ENCODE results near the gene POU6F1. TPM values are rescaled to one million over a fixed set of nuclear protein-coding genes. Genes with fewer than 3 reads are reported as not detected.
A peak's percentile ranks its signal among the peaks of the same experiment; 100 is the strongest.

The POU6F1 gene
- total RNA-seq, 1 experiment from 2014 or later = 0.26 TPM

DNA sequence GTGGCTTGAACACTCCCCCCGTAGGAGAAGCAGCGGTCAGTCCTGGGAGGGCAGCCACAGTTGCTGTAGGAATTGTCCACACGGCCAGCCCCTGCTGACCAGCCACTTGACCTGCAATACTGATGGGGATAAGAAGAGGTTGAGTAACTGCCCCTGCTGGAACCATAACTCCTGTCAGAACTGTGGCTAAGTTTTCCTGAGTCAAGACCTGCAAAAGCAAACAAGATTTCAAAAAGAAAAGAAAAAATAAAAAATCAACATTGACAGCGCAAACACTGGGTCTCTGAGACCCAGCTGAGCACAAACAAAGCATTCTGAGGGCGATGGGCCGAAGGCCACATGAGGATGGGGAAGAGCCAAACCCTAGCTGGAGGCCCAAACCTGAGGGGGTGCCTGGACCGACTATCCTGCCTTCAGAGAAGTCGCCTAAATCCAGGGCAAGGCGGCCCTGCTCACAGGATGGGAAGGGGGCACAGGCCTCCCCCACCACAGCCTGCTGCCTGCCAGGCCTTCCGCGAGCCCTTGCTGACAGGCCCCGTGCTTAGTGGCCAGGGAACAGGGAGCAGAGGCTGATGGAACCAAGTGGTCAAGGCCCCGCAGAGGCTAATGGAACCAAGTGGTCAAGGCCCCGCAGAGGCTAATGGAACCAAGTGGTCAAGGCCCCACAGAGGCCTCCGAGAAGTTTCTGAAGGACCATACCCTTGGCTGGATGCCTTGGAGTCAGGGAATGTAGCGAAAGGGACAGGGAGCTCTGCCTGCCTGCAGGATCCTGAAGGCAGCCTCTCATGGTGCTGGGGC lies 19.1 kb downstream of the POU6F1 start:
- DNase-seq (ENCODE audit: low read depth) = no peak

DNA sequence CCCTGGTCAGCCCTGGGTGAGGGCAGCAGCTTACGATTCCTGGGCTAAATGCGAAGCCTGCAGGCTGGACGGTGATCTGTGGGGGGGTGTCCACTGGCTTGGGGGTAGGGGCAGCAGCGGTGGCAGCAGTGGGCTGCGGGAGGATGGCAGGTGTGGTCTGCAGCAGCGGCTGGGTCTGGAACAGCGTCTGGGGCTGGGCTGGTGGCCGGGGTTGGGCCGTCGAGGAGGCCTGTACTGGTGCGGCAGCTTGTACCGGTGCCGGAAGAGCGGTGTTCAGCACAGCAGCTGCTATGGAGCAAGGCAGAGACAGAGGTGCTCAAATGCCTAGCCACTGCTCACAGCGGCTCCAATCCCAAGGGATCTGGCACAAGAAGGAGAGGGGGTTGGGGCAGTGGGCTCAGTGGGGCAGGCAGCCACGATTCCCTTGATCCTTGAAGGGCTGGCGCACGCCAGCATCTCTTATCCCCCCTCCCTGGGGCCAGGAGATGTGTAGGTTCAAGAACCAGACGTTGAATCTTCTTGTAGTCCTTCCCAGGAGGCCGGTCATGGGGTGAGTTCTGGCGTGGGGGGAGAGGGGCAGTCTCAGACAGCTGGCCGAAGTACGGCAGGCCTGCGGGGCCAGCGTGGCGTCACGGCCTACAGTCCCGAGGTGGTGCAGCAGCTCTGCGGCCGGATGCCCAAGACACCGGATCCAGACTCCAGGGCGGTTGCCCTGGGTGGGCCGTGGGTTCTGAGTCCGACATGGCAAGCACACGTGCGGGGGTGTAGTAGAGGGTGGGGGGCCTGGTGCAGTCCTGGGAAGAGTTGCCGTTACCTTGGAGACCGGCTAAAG lies 19.9 kb downstream of the POU6F1 start:
- no peak for DNase-seq (ENCODE audit: low read depth)

DNA sequence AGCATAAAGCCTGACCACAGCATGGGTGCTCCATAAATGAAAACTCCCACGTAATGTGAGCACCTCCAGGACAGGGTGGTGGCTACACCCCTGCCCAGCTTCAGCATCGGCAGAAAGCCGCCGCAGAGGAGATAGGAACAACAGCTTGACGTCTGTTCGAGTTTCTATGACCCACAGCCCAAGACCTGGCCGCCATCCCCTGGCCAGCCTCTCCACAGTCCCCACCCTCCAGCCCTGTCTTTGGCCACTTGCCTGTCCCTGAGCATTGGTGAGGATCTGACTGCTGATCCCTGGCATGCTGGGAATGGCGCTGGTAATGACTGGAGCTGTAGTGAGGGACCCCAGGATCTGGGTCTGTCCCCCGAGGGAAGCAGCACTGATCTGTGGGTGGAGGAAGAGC lies 21.3 kb downstream of the POU6F1 start:
- no peak for DNase-seq (ENCODE audit: low read depth)

DNA sequence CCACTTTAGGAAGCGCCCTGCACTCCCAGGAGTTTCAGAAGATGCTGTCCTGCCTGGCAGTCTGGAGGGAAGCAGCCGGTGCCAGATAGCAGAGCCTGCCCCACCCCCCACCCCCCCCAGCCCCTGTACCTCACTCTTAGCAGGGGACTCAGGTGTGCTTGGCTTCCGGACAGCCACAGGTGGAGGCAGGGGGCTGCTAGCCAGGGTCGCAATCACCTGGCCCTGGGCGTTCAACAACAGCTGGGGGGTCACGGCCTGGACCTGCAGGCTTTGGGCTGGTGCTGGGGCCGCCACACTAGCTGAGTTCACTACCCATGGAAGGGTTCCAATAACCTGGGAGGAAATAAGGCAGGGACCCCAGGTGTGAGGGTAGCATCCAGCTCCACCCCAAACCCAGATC lies 22.0 kb downstream of the POU6F1 start:
- DNase-seq (ENCODE audit: low read depth) = no peak

DNA sequence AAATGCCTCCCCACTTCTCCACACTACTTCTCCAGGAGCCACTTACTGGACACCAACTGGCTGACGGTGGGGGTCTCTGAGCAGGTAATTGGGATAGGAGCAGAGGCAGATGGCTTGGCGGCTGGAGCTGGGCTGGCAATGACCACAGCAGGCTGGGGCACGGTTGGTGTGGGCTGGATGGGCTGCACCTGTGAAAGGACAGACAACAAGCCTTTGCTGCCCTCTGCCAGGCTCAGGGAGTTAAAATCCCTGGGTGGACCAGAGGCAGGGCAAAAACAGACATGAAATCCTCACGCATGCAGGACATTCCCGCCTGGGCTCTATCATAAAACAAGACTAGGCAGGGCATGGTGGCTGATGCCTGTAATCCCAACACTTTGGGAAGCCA lies 25.6 kb downstream of the POU6F1 start:
- DNase-seq (ENCODE audit: low read depth) = no peak

DNA sequence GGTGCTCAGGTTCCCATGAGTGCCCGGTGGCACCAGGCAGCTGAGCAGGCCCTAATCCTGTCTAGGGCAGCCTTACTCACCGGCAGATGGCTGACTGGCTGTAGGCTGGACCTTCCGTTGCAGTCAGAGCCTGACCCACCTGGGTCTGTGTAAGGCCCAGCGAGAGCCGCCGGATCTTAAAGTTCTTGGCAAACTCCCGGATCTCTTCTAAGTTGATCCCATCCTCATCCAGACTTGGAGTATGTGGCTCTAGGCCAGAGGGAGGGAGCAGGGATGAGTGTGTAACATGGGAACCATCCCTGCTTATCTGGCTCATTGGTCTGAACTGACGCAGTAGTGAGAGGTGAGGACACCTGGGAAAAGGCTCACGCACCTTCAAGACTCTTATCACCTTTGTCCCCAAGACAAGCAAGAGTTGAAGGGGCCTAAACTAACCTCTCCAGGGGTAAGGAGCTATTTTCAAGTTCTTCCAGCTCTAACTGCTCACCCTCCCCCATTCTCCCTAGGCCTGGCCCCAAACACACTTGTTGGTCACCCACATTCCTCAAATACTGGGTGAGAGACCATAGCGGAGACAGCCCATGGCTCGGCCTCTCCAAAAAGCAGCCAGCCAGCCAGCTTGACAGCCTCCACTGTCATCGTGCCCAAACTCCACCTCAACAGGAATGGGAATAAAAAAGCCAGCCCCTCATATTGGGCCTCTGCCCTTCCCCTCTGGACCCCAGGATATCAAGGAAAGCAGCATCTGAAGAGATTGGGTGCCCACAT lies 26.2 kb downstream of the POU6F1 start:
- no peak for DNase-seq (ENCODE audit: low read depth)

DNA sequence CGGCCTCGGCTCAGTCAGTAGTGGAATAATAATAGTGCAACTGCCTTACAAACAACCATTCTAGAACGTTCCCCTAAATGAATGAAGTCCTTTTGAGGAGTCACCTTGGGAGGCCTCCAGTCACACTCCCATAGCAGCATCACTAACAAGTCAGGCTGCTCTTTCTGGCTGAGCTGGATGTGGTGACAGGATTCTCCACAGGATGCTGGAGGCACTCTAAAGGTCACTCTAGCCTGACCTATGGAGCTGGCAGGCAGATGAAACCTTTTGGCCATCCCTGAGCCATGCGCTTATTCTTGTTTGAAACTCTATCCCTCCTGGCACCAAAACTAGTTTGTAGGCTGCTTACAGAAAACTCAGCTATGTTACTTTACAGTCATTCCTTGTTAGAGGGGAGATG lies 27.0 kb downstream of the POU6F1 start:
- no peak for DNase-seq (ENCODE audit: low read depth)

DNA sequence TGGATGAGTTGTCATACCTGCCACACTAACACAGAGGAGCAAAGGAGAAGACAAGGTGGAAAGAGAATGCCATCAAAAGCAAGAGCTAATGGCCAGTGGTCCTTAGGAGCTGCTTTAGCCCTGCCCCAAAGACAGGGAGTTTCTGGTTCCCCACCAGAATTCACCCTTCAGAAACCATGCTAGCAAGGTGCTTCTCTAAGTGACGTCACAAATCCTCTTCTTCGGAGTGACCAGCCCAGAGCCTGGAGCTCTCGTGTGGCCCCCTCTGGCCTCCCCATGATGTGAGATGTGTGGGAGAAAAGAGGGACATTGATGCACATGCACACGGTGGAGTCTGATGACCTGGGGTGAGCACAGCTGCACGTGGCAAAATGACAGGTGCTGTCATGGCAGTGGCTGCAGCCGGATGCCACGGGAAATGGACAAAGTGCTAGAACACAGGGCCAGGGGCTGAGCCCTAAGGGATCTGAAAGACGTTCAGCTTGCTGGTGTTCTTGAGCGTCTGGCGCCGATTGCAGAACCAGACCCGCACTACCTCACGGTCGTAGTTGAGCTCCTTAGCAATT lies 28.0 kb downstream of the POU6F1 start:
- DNase-seq (ENCODE audit: low read depth) = no peak

DNA sequence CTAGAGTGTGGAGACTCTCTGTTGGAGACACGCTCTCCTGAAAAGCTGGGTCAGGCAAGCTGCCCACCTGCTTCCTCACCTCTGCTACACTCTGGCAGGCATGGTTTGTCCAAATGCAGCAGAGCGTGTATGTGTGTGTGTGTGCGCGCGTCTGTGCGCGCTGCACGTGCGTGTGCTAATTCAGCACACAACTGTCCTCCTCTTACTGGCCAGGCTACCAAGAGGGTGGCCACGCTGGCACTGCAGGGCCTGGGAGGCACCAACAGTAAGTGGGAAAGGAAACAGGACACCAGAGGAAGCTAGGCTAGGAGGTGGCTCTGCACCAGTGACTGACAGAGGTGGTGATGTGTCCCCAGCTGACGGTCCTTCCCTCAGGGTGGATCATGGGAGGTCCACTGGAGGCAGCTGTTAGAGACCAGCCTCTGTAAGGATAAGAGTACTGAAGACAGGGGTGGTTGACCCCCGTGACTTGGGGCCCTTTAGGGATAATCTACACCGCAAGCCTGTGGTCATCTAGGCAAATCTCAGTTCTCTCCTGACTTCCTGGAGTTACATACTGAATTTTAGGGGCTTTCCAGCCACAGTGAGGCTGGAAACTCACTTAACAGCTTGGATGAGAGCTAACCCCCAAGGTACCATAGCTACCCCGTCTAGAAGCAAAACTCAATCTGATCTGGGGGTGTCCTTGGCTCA lies 29.4 kb downstream of the POU6F1 start:
- no peak for DNase-seq (ENCODE audit: low read depth)

DNA sequence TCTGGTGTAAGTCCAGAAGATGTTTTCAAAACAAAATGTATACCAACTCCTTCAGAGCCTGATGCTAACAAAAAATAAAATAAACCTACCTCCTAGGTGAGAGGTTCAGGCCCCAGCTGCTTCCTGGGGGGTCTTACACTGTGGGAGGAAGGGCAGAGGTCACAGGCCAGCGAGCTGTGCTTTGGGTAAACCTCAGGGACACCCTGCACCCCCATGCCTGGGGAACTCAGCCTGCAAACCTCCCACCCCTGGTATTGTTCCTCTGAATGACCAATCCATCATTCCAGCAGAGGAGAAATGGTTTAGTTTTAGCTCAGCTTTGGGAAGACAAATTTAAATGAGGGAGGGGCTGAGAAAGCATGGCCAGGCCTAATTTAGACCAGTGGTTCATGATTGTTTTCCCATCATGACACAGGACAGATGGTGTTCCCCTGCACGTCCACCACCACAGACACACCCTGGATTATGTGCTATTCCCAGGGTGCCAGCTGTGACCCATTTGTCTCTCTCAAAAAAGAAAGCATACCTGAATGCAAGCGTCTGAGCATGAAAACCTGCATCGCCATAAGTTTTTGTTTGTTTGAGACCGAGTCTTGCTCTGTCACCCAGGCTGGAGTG lies 30.4 kb downstream of the POU6F1 start:
- DNase-seq (ENCODE audit: low read depth) = no peak

DNA sequence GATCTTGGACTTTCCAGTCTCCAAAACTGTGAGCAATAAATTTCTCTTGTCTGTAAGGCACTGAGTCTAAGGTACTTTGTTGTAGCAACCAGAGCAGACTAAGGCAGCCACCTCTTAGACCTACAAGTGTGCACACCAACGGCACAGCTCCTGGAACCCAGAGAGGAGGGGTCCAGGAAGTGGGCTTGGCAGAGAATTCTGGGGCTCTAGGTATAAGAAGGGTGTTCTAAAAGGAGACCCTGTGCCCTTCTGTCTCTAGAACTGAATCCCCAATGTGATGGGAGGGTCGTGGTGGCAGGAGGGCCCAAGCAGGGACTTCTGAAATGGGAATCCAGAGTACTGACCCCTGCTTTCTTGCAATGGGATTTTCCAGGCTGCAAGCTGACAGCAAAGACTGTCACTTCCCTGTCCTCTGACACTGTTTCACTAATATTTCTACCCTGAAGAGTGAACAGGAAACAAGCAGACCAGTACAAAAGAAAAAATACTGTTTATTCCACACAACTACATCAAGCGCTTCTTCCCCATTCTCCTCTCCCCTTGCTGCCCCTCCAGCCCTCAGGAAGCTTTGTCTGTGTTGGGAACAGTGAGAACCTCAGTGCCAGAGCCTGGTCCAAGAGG lies 31.3 kb downstream of the POU6F1 start:
- DNase-seq (ENCODE audit: low read depth) = no peak

DNA sequence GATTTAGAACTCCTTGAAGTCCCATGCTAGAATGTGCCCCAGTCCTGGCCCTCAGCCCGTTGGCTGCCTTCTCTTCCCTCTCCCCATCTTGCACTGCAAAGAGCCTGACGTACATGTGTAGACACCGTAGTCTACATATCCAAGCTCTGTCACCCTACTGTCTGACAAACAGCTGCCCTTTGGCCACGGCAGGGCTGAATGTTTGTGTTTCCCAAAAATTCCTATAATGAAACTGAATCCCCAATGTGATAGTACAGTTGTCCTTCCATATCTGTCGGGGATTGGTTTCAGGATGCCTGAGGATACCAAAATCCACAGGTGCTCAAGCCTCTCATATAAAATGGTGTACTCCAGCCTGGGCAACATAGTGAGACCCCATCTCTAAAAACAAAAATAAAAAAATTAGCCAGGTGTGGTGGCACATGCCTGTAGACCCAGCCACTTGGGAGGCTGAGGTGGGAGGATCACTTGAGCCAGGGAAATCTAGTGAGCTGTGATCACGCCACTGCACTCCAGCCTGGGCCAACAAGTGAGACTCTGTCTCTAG lies 32.6 kb downstream of the POU6F1 start:
- DNase-seq (ENCODE audit: low read depth) = no peak

DNA sequence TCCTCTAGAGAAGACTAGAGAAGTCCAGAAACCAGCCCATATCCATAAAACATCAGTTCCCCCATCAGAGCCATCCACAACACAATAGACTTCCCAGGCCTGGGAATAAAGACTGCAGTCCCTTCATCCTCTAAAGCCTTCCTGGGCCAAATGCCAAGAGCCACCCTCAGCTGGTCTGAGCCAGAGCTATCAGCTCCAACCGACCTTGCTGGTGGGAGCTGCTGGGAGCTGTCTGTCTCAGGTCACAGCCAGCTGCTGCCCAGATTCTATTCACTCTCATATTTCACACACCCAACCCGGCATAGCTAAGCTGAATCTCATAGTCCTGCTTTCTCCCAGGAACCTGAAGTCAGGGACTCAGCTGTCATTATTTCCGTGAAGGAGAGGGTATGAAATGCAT lies 34.0 kb downstream of the POU6F1 start:
- peak; percentile 49 for DNase-seq (ENCODE audit: low read depth)

DNA sequence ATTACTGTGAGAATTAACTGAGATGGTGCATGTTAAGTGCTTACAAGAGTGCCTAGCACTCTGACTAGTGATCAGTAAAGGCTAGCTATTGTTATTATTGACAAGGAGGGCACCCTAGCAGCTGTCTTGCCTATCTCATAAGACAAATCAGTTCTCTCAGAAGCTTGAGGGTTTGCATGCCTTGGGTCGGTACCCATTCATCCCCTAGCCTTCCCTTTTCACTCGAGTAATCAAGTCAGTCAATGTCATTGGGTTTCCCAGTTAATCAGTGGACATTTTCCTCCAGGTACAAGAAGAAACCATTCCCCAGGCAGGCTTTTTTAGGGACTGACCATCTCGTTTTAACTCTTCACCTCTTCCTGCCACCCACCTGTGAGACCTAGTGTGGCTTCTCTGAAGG lies 34.5 kb downstream of the POU6F1 start:
- no peak for DNase-seq (ENCODE audit: low read depth)

DNA sequence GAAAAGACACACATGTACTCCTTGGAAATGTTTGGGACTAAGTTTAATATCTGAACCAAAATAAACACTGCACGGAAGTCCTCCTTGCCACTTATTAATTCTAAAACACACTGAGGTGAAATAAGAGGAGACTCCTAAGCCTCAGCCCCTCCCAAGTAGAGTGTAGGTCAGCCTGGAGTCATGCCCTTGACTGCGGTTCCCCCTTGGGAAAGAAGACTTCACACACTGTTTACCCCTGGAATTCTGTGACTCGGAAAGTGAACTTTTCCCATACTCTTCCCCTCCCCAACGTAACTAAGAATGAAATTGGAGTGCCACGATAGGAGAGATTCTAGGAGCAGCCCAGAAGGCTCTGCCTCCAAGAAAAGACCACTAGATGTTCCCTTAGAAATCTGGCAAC lies 36.3 kb downstream of the POU6F1 start:
- DNase-seq (ENCODE audit: low read depth) = no peak

DNA sequence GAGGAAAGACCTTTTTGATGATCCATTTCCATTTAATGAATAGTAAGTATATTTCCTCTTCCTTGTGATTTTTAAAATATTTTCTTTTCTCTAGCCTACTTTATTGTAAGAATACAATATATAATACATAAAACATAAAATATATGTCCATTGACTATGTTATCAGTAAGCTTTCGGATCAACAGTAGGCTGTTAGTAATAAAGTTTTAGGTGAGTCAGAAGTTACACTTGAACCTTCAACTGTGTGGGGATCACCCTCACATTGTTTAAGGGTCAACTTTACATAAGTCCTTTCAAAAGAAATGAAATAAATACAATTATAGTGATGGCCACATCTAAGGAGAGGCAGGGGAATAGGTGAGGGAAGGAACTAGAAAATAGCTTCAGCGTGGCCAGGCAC lies 40.0 kb downstream of the POU6F1 start:
- DNase-seq (ENCODE audit: low read depth) = no peak

DNA sequence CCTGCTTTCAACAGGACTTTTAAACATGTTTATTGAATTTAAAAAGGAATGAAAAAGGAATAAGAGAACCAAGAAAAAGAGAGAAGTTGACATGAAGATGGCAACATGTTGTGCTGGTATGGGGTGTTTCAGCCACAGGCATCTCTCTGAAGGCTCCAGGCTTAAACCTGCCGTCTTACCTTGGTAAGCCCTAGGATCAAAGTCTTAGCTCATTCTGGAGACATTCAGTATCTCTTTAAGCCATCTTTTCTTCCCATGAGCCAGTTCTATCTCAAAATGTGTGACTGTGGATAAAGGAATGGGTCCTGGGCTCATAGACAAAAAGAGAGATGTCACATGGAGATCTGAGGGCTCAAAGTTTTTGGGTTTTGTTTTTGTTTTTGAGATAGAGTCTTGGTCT lies 43.4 kb downstream of the POU6F1 start:
- DNase-seq (ENCODE audit: low read depth) = no peak

DNA sequence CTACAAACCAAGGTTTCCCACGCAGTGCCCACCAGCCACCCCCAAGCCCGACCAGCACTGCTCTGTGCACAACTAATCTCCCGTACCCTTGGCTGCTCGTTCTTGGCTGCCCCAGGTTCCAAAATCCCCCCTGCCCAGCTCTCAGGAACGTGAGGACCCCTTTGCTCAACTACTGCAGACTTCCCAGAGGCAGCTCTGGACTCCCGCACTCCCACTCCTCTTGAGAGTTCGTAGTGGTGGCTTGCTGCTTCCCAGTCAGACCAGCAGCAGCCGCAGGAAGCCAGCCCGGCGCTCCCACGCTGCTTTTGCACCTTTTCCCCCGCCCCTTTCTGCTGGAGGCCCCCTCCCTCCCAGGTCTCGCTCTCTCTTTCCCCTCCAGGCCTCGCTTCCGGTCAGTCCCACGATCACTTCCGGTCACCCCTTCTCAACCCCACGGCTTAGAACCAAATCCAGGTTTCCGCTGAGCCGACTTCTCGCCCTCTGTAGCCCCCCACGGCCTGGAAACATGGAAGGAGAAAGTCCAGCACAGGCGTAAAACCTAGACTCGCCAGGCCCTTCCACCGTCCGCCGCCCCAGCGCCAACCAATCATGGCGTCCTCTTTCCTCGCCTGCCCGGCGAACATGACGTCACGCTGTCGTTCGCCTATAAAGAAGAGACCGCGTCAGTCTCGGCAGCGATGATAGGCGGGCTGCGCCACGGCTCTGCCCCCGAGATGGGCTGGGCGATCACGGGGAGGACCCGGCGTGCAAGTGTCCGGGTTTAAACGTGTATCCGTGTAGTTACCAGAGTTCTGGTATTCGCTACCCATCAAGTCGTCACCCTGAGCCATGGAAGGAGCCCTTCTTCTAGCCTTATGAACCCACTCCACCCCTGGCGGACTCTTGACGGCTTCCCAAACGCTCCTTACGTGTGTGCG lies 45.1 kb downstream of the POU6F1 start, which contains the start of gene TFCP2:
Gene TFCP2, minus strand, starts transcription at position 621 of the 917 bp plus-strand sequence. CDS start 713 bp downstream, outside the sequence.
- peak; percentile 94 for DNase-seq (ENCODE audit: low read depth)
